HepG2 (cell line): ENCODE data around the gene NUP133. TPM values are rescaled to one million over a fixed set of nuclear protein-coding genes. Genes with fewer than 3 reads are reported as not detected.

Experiments
- ATAC-seq: fragments of 200-7000 bp; cut with Tn5 transposase; 3 replicates; pipeline ENCODE4 v1.9.1; 2020; ENCODE audit warnings: mild to moderate bottlenecking, moderate library complexity
- BruUV-seq: library from RNA; stranded (reverse); fragments of 400-500 nt; replicated peaks from 2 replicates; lab custom pipeline; 2021; lab: Mats Ljungman, UMichigan
- CTCF ChIA-PET: fragments of 300-600 bp; formaldehyde crosslinking; extraction: SDS; loops from one replicate; lab custom pipeline; 2021; ENCODE audit warnings: low total read pairs, inconsistent platforms, low intra/inter-chr PET ratio; lab: Yijun Ruan, JAX
- POLR2A ChIA-PET: fragments of 350-600 bp; sonication (Branson Sonifier 250); formaldehyde crosslinking; loops from one replicate; lab custom pipeline; 2020; ENCODE audit warnings: antibody characterized with exemption, inconsistent platforms; lab: Yijun Ruan, JAX
- DNase-seq: peaks from one replicate; pipeline ENCODE4 v3.0.0-alpha.2; 2015; ENCODE audit warnings: low spot score
- FAIRE-seq: peaks from 3 replicates; lab custom pipeline; 2011; peaks lifted over from hg19 to GRCh38; lab: Jason Lieb, UNC
- H2AFZ ChIP-seq: one replicate; pipeline ENCODE4 v1.6.1; 2011; ENCODE audit warnings: low read length, inconsistent platforms
- H3K27ac ChIP-seq: fragments of 300-600 bp; 3 replicates; pipeline ENCODE4 v1.8.0; 2011; ENCODE audit warnings: mixed run types, mild to moderate bottlenecking, mixed read lengths, low read length, inconsistent platforms; ENCODE audit not compliant: insufficient read depth; ENCODE audit errors: extremely low read length
- H3K27me3 ChIP-seq, 2 experiments: fragments of 200-600 bp in 1 of 2; 2 replicates in 1 of 2; 3 replicates in 1 of 2; pipeline versions ENCODE4 v1.6.0 to v1.8.0; 2011; ENCODE audit warnings: low read length in 2 of 2, mild to moderate bottlenecking in 2 of 2, moderate library complexity in 2 of 2, inconsistent platforms in 1 of 2; ENCODE audit not compliant: insufficient read depth in 2 of 2, control insufficient read depth in 1 of 2
- H3K36me3 ChIP-seq, 2 experiments: fragments of 200-600 bp in 1 of 2; replicated peaks in 1 of 2; 2 replicates in 1 of 2; 3 replicates in 1 of 2; pipeline versions ENCODE4 v1.5.1 to v1.8.0; 2011; ENCODE audit warnings: low read length in 2 of 2, inconsistent platforms in 1 of 2; ENCODE audit not compliant: insufficient read depth in 2 of 2, control insufficient read depth in 1 of 2
- H3K4me1 ChIP-seq: 2 replicates; pipeline ENCODE4 v1.5.1; 2012; ENCODE audit warnings: low read length, inconsistent platforms; ENCODE audit not compliant: insufficient read depth
- H3K4me2 ChIP-seq: 2 replicates; pipeline ENCODE4 v1.6.0; 2011; ENCODE audit warnings: low read depth, low read length, inconsistent platforms
- H3K4me3 ChIP-seq, 3 experiments: fragments of 200-600 bp in 1 of 3; sonication (generic), shearing (Covaris generic) in 1 of 3; replicated peaks in 1 of 3; 2 replicates each; pipeline ENCODE4 v1.5.1; 2011 to 2016; ENCODE audit warnings: low read length in 3 of 3, inconsistent platforms in 2 of 3, low read depth in 2 of 3, mild to moderate bottlenecking in 2 of 3, control low read depth in 1 of 3, mixed read lengths in 1 of 3; ENCODE audit not compliant: insufficient read depth in 1 of 3
- H3K79me2 ChIP-seq: one replicate; pipeline ENCODE4 v1.6.1; 2011; ENCODE audit warnings: low read length, inconsistent platforms; ENCODE audit not compliant: insufficient read depth
- H3K9ac ChIP-seq: 2 replicates; pipeline ENCODE4 v1.6.0; 2011; ENCODE audit warnings: mild to moderate bottlenecking, low read depth, low read length, inconsistent platforms; ENCODE audit not compliant: insufficient read depth
- H3K9me3 ChIP-seq: 2 replicates; pipeline ENCODE4 v1.5.1; 2012; ENCODE audit warnings: mild to moderate bottlenecking, low read length
- H4K20me1 ChIP-seq: 2 replicates; pipeline ENCODE4 v1.6.0; 2011; ENCODE audit warnings: inconsistent platforms, mild to moderate bottlenecking, low read length, moderate library complexity; ENCODE audit not compliant: insufficient read depth
- DBP ChIP-seq: sonication (generic); formaldehyde crosslinking; IDR thresholded peaks from 2 replicates; pipeline ENCODE4 v1.4.0; 2020; ENCODE audit warnings: missing genetic modification reagents; ENCODE audit errors: not compliant biosample characterization
- GPBP1L1 ChIP-seq: sonication (generic); formaldehyde crosslinking; IDR thresholded peaks from 2 replicates; pipeline ENCODE4 v1.5.0; 2020; ENCODE audit warnings: mild to moderate bottlenecking, missing genetic modification reagents
- HMG20A ChIP-seq: IDR thresholded peaks from 2 replicates; pipeline ENCODE4 v1.6.1; 2016; ENCODE audit warnings: borderline replicate concordance
- HOXA5 ChIP-seq: sonication (generic); formaldehyde crosslinking; IDR thresholded peaks from 2 replicates; pipeline ENCODE4 v1.4.0; 2020; ENCODE audit warnings: missing genetic modification reagents
- NFYB ChIP-seq: sonication (generic); formaldehyde crosslinking; IDR thresholded peaks from 2 replicates; pipeline ENCODE4 v1.4.0; 2020; ENCODE audit warnings: missing genetic modification reagents
- SRF ChIP-seq: IDR thresholded peaks from 2 replicates; pipeline ENCODE4 v1.6.1; 2011; ENCODE audit warnings: mild to moderate bottlenecking, low read depth, low read length, moderate library complexity
- ZNF160 ChIP-seq: sonication (generic); formaldehyde crosslinking; IDR thresholded peaks from 2 replicates; pipeline ENCODE4 v1.8.0; 2022; ENCODE audit warnings: mild to moderate bottlenecking, inconsistent platforms, missing genetic modification reagents
- ZNF563 ChIP-seq: sonication (generic); formaldehyde crosslinking; IDR thresholded peaks from 2 replicates; pipeline ENCODE4 v1.8.0; 2022; ENCODE audit warnings: mild to moderate bottlenecking, moderate library complexity, missing genetic modification reagents
- WGBS: methylation state at CpG from one replicate; pipeline ENCODE4 v1.1.6; 2017; ENCODE audit warnings: low lambda C conversion rate; 5-methylcytosine and 5-hydroxymethylcytosine counted together
- in situ Hi-C: cut with HindIII; loops from 2 replicates; pipeline ENCODE4 v1.10.0; 2017; ENCODE audit warnings: low pct_unique_long_range_greater_than_20kb; ENCODE audit not compliant: extremely low pct_ligation_motif_present
- intact Hi-C: fragments of 100-400 bp; cut with micrococcal nuclease; formaldehyde crosslinking; loops from one replicate; pipeline ENCODE4 v1.10.0; 2022; ENCODE audit not compliant: unreplicated experiment
- polyA plus RNA-seq, 8 experiments: library from polyadenylated mRNA; depleted of rRNA in 3 of 8; stranded (reverse) in 7 of 8; unstranded in 1 of 8; fragments of >200 nt; fragmentation: Illumina TruSeq in 4 of 8; extraction: Trizol in 4 of 8; gene quantifications; 2 replicates each; pipeline versions ENCODE4 v1.2.1 to v1.2.3, GENCODE V29; 2011 to 2016; ENCODE audit warnings: low read depth in 4 of 8, missing spikeins in 1 of 8, mixed read lengths in 1 of 8; ENCODE audit not compliant: insufficient read depth in 1 of 8
- total RNA-seq, 5 experiments: library from RNA; depleted of rRNA; stranded (reverse); fragments of >200 nt; fragmentation: Illumina TruSeq; extraction: Trizol; gene quantifications; 2 replicates each; pipeline ENCODE4 v1.2.3, GENCODE V29; 2016; ENCODE audit warnings: low read depth in 1 of 5
- TF ChIP-seq, protein P1 (sequence below): sonication (generic); formaldehyde crosslinking; IDR thresholded peaks from 2 replicates; pipeline ENCODE4 v1.4.0; 2020; ENCODE audit warnings: mild to moderate bottlenecking, missing genetic modification reagents
- TF ChIP-seq, protein P2 (sequence below): sonication (generic); formaldehyde crosslinking; IDR thresholded peaks from 2 replicates; pipeline ENCODE4 v1.4.0; 2020; ENCODE audit warnings: missing genetic modification reagents

Gene NUP133
- total and polyA plus RNA-seq, 2 of the 13 experiments (the other 11 are each of a cell fraction or from before 2014, with no cell fraction given), result 17.7 to 45.6 TPM

DNA sequence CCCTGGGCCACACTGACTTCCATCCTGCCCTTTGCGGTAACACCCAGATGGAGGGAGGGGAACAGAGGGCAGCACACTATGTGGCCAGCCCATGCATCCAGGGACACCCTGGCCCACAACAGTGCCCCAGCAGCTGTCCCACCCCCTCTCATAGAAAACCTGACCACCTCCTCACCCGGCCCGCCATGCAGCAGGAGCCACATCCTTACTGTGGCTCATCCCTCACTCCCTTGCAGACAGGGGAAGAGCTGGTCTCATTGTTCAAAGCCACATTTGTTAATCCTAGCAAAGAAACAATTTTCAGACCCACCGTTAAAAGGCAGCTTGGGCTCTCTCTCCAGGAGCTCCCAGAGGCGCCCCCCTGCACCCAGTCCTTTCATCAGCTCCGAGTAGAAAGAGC, 23.2 kb upstream of the NUP133 start:
- intact Hi-C loops (no loop called here), in situ Hi-C loops (no loop called here)
- H3K27me3 ChIP-seq, result no peaks in the 10 kb centered on the region
- POLR2A ChIA-PET, result no interaction called here
- CTCF ChIA-PET, result no interaction called here
- no peaks in the 10 kb centered on the region for H3K9me3 ChIP-seq
- BruUV-seq, result no TSS peak
- no peaks in the 10 kb centered on the region for H3K4me1 ChIP-seq
- no peak overlapping the region for H3K27ac ChIP-seq
- no peak overlapping the region for H3K9ac ChIP-seq
- no peak overlapping the region for H3K4me2 ChIP-seq
- H3K4me3 ChIP-seq, result no peak overlapping the region
- 92% methylated on average over 6 of the region's 6 CpGs for WGBS
- no peaks in the 10 kb centered on the region for H4K20me1 ChIP-seq
- TF ChIP-seq HOXA5 (CRISPR knock-in tag), result no peak
- TF ChIP-seq GPBP1L1 (CRISPR knock-in tag), result no peak
- TF ChIP-seq, protein P1, sequence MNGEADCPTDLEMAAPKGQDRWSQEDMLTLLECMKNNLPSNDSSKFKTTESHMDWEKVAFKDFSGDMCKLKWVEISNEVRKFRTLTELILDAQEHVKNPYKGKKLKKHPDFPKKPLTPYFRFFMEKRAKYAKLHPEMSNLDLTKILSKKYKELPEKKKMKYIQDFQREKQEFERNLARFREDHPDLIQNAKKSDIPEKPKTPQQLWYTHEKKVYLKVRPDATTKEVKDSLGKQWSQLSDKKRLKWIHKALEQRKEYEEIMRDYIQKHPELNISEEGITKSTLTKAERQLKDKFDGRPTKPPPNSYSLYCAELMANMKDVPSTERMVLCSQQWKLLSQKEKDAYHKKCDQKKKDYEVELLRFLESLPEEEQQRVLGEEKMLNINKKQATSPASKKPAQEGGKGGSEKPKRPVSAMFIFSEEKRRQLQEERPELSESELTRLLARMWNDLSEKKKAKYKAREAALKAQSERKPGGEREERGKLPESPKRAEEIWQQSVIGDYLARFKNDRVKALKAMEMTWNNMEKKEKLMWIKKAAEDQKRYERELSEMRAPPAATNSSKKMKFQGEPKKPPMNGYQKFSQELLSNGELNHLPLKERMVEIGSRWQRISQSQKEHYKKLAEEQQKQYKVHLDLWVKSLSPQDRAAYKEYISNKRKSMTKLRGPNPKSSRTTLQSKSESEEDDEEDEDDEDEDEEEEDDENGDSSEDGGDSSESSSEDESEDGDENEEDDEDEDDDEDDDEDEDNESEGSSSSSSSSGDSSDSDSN (CRISPR knock-in tag), result no peak
- TF ChIP-seq, protein P2, sequence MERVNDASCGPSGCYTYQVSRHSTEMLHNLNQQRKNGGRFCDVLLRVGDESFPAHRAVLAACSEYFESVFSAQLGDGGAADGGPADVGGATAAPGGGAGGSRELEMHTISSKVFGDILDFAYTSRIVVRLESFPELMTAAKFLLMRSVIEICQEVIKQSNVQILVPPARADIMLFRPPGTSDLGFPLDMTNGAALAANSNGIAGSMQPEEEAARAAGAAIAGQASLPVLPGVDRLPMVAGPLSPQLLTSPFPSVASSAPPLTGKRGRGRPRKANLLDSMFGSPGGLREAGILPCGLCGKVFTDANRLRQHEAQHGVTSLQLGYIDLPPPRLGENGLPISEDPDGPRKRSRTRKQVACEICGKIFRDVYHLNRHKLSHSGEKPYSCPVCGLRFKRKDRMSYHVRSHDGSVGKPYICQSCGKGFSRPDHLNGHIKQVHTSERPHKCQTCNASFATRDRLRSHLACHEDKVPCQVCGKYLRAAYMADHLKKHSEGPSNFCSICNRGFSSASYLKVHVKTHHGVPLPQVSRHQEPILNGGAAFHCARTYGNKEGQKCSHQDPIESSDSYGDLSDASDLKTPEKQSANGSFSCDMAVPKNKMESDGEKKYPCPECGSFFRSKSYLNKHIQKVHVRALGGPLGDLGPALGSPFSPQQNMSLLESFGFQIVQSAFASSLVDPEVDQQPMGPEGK (CRISPR knock-in tag), result no peak
- TF ChIP-seq HMG20A (CRISPR knock-in tag), result no peak
- no peak for TF ChIP-seq NFYB
- no peak for TF ChIP-seq ZNF160 (CRISPR knock-in tag)
- no peak for TF ChIP-seq SRF
- TF ChIP-seq ZNF563 (CRISPR knock-in tag), result no peak
- no peak for TF ChIP-seq DBP (CRISPR knock-in tag)
- TF ChIP-seq, all 625 proteins: peak for 0
- FAIRE-seq (no peak), DNase-seq (no peak), ATAC-seq (no peak)
- Histone ChIP-seq H2AFZ (no peak overlapping the region), H3K79me2 (no peaks in the 10 kb centered on the region), H3K36me3 (peaks cover 8 to 50% of the 10 kb centered on the region in 2 experiments; a peak in 4 of 5 replicates)
